Neural cell (in vitro differentiated cells): ENCODE data around the gene SNX30. TPM values are rescaled to one million over a fixed set of nuclear protein-coding genes. Genes with fewer than 3 reads are reported as not detected.

Experiments
- H2AFZ ChIP-seq: fragments of 200-600, 300-800 bp; sonication (generic), shearing (Covaris generic); 2 replicates; pipeline ENCODE4 v1.6.0; 2014; ENCODE audit warnings: low read depth, mild to moderate bottlenecking, antibody characterized with exemption, low read length, moderate library complexity
- H3F3A ChIP-seq: fragments of 200-600 bp; shearing (Covaris generic); 2 replicates; pipeline ENCODE4 v1.6.1; 2016; ENCODE audit warnings: mild to moderate bottlenecking, moderate library complexity, mixed read lengths, antibody characterized with exemption, low read length; ENCODE audit not compliant: insufficient read depth, poor library complexity, severe bottlenecking
- H3K27ac ChIP-seq: fragments of 200-600, 300-800 bp; sonication (generic), shearing (Covaris generic); 2 replicates; pipeline ENCODE4 v1.5.1; 2014; ENCODE audit warnings: mild to moderate bottlenecking, low read length, moderate library complexity
- H3K27me3 ChIP-seq: fragments of 300-800, 200-600 bp; sonication (generic), shearing (Covaris generic); 2 replicates; pipeline ENCODE4 v1.6.0; 2014; ENCODE audit warnings: mild to moderate bottlenecking, low read depth, low read length, moderate library complexity; ENCODE audit not compliant: insufficient read depth
- H3K36me3 ChIP-seq: fragments of 300-800, 200-600 bp; sonication (generic), shearing (Covaris generic); 2 replicates; pipeline ENCODE4 v1.5.1; 2014; ENCODE audit warnings: mild to moderate bottlenecking, antibody characterized with exemption, low read length, moderate library complexity; ENCODE audit not compliant: insufficient read depth
- H3K4me2 ChIP-seq: fragments of 300-800, 200-600 bp; sonication (generic), shearing (Covaris generic); 2 replicates; pipeline ENCODE4 v1.6.0; 2014; ENCODE audit warnings: mild to moderate bottlenecking, low read length
- H3K4me3 ChIP-seq: fragments of 300-800, 200-600 bp; sonication (generic), shearing (Covaris generic); 2 replicates; pipeline ENCODE4 v1.5.1; 2014; ENCODE audit warnings: mild to moderate bottlenecking, low read length, moderate library complexity
- H3K79me2 ChIP-seq: fragments of 200-600 bp; shearing (Covaris generic); replicated peaks from 2 replicates; pipeline ENCODE4 v1.6.0; 2014; ENCODE audit warnings: mild to moderate bottlenecking, low read length, moderate library complexity; ENCODE audit not compliant: insufficient read depth
- H3K9ac ChIP-seq: fragments of 300-800, 200-600 bp; sonication (generic), shearing (Covaris generic); 2 replicates; pipeline ENCODE4 v1.6.1; 2016; ENCODE audit warnings: mild to moderate bottlenecking, low read length, mixed read lengths
- H3K9me2 ChIP-seq: fragments of 200-600 bp; shearing (Covaris generic); 2 replicates; pipeline ENCODE4 v1.6.1; 2016; ENCODE audit warnings: mild to moderate bottlenecking, low read length, mixed read lengths; ENCODE audit not compliant: insufficient read depth
- H3K9me3 ChIP-seq: fragments of 200-600, 300-800 bp; sonication (generic), shearing (Covaris generic); 2 replicates; pipeline ENCODE4 v1.6.1; 2016; ENCODE audit warnings: mild to moderate bottlenecking, mixed run types, low read length, moderate library complexity, mixed read lengths
- H4K20me1 ChIP-seq: fragments of 200-600 bp; shearing (Covaris generic); 2 replicates; pipeline ENCODE4 v1.6.1; 2016; ENCODE audit warnings: mild to moderate bottlenecking, mixed run types; ENCODE audit not compliant: insufficient read depth
- EP300 ChIP-seq: fragments of 450-650 bp; conservative IDR thresholded peaks from 2 replicates; pipeline ENCODE4 v1.6.1; 2014; ENCODE audit warnings: antibody characterized with exemption, mild to moderate bottlenecking, moderate library complexity; ENCODE audit not compliant: poor library complexity, severe bottlenecking
- EZH2 ChIP-seq: fragments of 200-600, 300-800 bp; shearing (Covaris generic), sonication (generic); IDR thresholded peaks from 2 replicates; pipeline ENCODE4 v1.6.1; 2014; ENCODE audit warnings: antibody characterized with exemption, low read length, borderline replicate concordance, mild to moderate bottlenecking; ENCODE audit not compliant: insufficient read depth, poor library complexity, severe bottlenecking
- MXI1 ChIP-seq: fragments of 450-650 bp; conservative IDR thresholded peaks from 2 replicates; pipeline ENCODE4 v1.6.1; 2014; ENCODE audit warnings: antibody characterized with exemption, mild to moderate bottlenecking; ENCODE audit not compliant: poor library complexity, severe bottlenecking
- POLR2AphosphoS5 ChIP-seq: IDR thresholded peaks from 2 replicates; pipeline ENCODE4 v1.6.1; 2012
- RAD21 ChIP-seq: fragments of 450-650 bp; conservative IDR thresholded peaks from 2 replicates; pipeline ENCODE4 v1.6.1; 2014; ENCODE audit warnings: antibody characterized with exemption, mild to moderate bottlenecking, moderate library complexity
- SMC3 ChIP-seq: fragments of 450-650 bp; conservative IDR thresholded peaks from 2 replicates; pipeline ENCODE4 v1.6.1; 2014; ENCODE audit warnings: antibody characterized with exemption, mild to moderate bottlenecking, moderate library complexity; ENCODE audit not compliant: poor library complexity
- TAF1 ChIP-seq: IDR thresholded peaks from 2 replicates; pipeline ENCODE4 v1.6.1; 2012; ENCODE audit warnings: low read depth
- polyA plus RNA-seq: library from polyadenylated mRNA; depleted of rRNA; stranded (reverse); fragments of >200 nt; gene quantifications from 2 replicates; pipeline ENCODE4 v1.2.3, GENCODE V29; 2014
- TF ChIP-seq, protein P1 (sequence below): IDR thresholded peaks from 2 replicates; pipeline ENCODE4 v1.6.1; 2012; ENCODE audit warnings: borderline replicate concordance
- TF ChIP-seq, protein P2 (sequence below): fragments of 450-650 bp; IDR thresholded peaks from 2 replicates; pipeline ENCODE4 v1.5.1; 2014; ENCODE audit warnings: antibody characterized with exemption, mild to moderate bottlenecking, moderate library complexity; ENCODE audit not compliant: poor library complexity, severe bottlenecking

SNX30 gene
- polyA plus RNA-seq, 1 donor from 2014 or later = 30.0 TPM

DNA sequence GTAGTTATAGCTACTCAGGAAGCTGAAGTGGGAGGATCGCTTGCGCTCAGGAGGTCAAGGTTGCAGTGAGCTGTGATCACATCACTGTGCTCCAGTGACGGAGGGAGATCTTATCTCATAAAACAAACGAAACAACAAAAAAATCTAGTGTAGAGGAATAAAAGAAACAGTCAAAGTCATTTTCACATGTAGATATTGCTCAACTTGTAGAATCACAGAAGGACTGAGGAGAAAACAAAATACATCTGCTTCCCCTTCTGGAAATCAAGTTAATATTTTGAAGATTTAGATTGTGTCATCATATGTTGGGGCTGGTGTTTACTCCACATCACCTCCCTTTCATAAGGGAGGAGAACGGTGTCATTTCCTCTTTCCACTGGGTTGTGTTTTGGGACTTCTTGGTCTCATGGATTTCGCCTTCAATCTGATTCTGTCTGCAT is 148.3 kb downstream of the SNX30 start:
- H4K20me1 ChIP-seq = no peaks in the 10 kb centered on the region
- no peaks in the 10 kb centered on the region for H3K9me2 ChIP-seq
- no peaks in the 10 kb centered on the region for H3K36me3 ChIP-seq
- H3F3A ChIP-seq = no peaks in the 10 kb centered on the region
- H3K27me3 ChIP-seq = no peaks in the 10 kb centered on the region
- no peaks in the 10 kb centered on the region for H3K9me3 ChIP-seq
- H3K4me3 ChIP-seq = no peak overlapping the region
- TF ChIP-seq TAF1 (no peak), EZH2 (no peak), MXI1 (no peak), RAD21 (no peak), SMC3 (no peak), POLR2AphosphoS5 (no peak), EP300 (no peak)
- TF ChIP-seq, protein P1, sequence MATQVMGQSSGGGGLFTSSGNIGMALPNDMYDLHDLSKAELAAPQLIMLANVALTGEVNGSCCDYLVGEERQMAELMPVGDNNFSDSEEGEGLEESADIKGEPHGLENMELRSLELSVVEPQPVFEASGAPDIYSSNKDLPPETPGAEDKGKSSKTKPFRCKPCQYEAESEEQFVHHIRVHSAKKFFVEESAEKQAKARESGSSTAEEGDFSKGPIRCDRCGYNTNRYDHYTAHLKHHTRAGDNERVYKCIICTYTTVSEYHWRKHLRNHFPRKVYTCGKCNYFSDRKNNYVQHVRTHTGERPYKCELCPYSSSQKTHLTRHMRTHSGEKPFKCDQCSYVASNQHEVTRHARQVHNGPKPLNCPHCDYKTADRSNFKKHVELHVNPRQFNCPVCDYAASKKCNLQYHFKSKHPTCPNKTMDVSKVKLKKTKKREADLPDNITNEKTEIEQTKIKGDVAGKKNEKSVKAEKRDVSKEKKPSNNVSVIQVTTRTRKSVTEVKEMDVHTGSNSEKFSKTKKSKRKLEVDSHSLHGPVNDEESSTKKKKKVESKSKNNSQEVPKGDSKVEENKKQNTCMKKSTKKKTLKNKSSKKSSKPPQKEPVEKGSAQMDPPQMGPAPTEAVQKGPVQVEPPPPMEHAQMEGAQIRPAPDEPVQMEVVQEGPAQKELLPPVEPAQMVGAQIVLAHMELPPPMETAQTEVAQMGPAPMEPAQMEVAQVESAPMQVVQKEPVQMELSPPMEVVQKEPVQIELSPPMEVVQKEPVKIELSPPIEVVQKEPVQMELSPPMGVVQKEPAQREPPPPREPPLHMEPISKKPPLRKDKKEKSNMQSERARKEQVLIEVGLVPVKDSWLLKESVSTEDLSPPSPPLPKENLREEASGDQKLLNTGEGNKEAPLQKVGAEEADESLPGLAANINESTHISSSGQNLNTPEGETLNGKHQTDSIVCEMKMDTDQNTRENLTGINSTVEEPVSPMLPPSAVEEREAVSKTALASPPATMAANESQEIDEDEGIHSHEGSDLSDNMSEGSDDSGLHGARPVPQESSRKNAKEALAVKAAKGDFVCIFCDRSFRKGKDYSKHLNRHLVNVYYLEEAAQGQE = no peak
- TF ChIP-seq, protein P2, sequence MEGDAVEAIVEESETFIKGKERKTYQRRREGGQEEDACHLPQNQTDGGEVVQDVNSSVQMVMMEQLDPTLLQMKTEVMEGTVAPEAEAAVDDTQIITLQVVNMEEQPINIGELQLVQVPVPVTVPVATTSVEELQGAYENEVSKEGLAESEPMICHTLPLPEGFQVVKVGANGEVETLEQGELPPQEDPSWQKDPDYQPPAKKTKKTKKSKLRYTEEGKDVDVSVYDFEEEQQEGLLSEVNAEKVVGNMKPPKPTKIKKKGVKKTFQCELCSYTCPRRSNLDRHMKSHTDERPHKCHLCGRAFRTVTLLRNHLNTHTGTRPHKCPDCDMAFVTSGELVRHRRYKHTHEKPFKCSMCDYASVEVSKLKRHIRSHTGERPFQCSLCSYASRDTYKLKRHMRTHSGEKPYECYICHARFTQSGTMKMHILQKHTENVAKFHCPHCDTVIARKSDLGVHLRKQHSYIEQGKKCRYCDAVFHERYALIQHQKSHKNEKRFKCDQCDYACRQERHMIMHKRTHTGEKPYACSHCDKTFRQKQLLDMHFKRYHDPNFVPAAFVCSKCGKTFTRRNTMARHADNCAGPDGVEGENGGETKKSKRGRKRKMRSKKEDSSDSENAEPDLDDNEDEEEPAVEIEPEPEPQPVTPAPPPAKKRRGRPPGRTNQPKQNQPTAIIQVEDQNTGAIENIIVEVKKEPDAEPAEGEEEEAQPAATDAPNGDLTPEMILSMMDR = no peak
- H3K9ac ChIP-seq = no peak overlapping the region
- H3K27ac ChIP-seq = no peak overlapping the region
- H3K79me2 ChIP-seq = no peaks in the 10 kb centered on the region
- no peak overlapping the region for H2AFZ ChIP-seq
- no peak overlapping the region for H3K4me2 ChIP-seq

DNA sequence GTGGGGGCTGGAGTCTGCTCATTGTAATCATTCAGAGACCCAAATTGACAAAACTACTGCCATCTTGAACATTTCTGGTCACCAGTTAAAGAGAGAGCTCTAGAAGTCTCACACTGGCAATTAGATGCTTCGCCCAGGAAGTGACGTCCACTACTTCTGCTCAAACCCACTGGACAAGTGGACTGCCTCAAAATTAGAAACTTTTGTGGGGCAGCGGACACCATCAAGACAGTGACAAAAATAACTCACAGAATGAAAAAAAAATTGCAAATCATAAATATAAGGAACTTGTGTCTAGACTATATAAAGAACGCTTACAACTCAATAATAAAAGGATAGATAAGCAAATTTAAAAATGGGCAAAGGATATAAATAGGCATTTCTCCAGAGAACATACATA is 149.9 kb downstream of the SNX30 start:
- Histone ChIP-seq H3F3A (no peaks in the 10 kb centered on the region), H3K9ac (no peak overlapping the region), H3K79me2 (no peaks in the 10 kb centered on the region), H3K4me2 (no peak overlapping the region), H3K9me2 (no peaks in the 10 kb centered on the region), H3K36me3 (no peaks in the 10 kb centered on the region), H3K4me3 (no peak overlapping the region), H4K20me1 (no peaks in the 10 kb centered on the region), H2AFZ (no peak overlapping the region), H3K27me3 (no peaks in the 10 kb centered on the region), H3K9me3 (no peaks in the 10 kb centered on the region), H3K27ac (no peak overlapping the region)
- TF ChIP-seq SMC3 = no peak
- no peak for TF ChIP-seq EP300

DNA sequence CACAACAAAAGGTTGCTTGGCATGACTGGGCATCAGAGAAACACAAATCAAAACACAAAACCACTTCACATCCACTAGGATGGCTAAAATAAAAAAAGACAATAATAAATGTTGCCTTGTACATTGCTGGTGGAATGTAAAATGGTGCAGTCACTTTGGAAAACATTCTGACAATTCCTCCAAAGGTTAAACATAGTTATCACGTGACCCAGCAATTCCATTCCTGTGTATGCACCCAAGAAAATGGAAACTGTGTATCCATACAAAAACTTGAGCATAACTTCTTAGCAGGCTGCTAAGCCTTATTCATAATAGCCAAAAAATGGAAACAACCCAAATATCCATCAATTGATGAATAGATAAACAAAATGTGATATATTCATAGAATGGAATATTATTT is 150.3 kb downstream of the SNX30 start:
- H3K4me2 ChIP-seq = no peak overlapping the region
- no peaks in the 10 kb centered on the region for H3K9me2 ChIP-seq

More for the DNA sequence above, 150.3 kb downstream of the SNX30 start:
- Histone ChIP-seq H3K9ac (no peak overlapping the region), H3K4me3 (no peak overlapping the region), H3K36me3 (no peaks in the 10 kb centered on the region), H4K20me1 (no peaks in the 10 kb centered on the region), H2AFZ (no peak overlapping the region), H3K27ac (no peak overlapping the region), H3K27me3 (no peaks in the 10 kb centered on the region), H3F3A (no peaks in the 10 kb centered on the region), H3K79me2 (no peaks in the 10 kb centered on the region), H3K9me3 (no peaks in the 10 kb centered on the region)
- no peak for TF ChIP-seq EZH2
- TF ChIP-seq, protein P1 = no peak
- no peak for TF ChIP-seq EP300
- TF ChIP-seq TAF1 = no peak
- TF ChIP-seq, protein P2 = no peak
- TF ChIP-seq SMC3 = no peak
